ACC112 (cell line): ENCODE measurements around the gene SYNPO2.
A peak's percentile ranks its signal among the peaks of the same experiment; 100 is the strongest.

Experiments used
- H2AFZ ChIP-seq: fragments of 200-600 bp; sonication (generic); one replicate; pipeline ENCODE4 v1.6.0; 2017; ENCODE audit warnings: antibody characterized with exemption, low read length; ENCODE audit not compliant: unreplicated experiment
- H3K27ac ChIP-seq: fragments of 200-600 bp; sonication (generic); 2 replicates; pipeline ENCODE4 v1.5.1; 2014; ENCODE audit warnings: low read depth, mild to moderate bottlenecking, antibody characterized with exemption, low read length, moderate library complexity
- H3K27me3 ChIP-seq: fragments of 200-600 bp; sonication (generic); 2 replicates; pipeline ENCODE4 v1.6.1; 2014; ENCODE audit warnings: mild to moderate bottlenecking, antibody characterized with exemption, low read length, moderate library complexity, mixed read lengths; ENCODE audit not compliant: insufficient read depth
- H3K36me3 ChIP-seq: fragments of 200-600 bp; sonication (generic); 2 replicates; pipeline ENCODE4 v1.6.1; 2016; ENCODE audit warnings: mild to moderate bottlenecking, antibody characterized with exemption, low read length, moderate library complexity, mixed read lengths; ENCODE audit not compliant: insufficient read depth
- H3K4me1 ChIP-seq: fragments of 200-600 bp; sonication (generic); one replicate; pipeline ENCODE4 v1.6.1; 2016; ENCODE audit warnings: low read length, mixed read lengths; ENCODE audit not compliant: insufficient read depth, unreplicated experiment, control insufficient read depth
- H3K4me3 ChIP-seq: fragments of 200-600 bp; sonication (generic); 2 replicates; pipeline ENCODE4 v1.5.1; 2014; ENCODE audit warnings: mild to moderate bottlenecking, low read depth, low read length
- H3K79me2 ChIP-seq: fragments of 200-600 bp; sonication (generic); one replicate; pipeline ENCODE4 v1.6.0; 2016; ENCODE audit warnings: low read length; ENCODE audit not compliant: control insufficient read depth, unreplicated experiment, insufficient read depth

SYNPO2 gene

GRCh38 chr4:119030536-119030890 lies 141.9 kb downstream of the SYNPO2 start:
- H3K4me3 ChIP-seq: no peak overlapping the region
- H3K79me2 ChIP-seq: no peaks in the 10 kb centered on the region
- H3K27me3 ChIP-seq: no peaks in the 10 kb centered on the region
- no peak overlapping the region for H3K27ac ChIP-seq
- no peaks in the 10 kb centered on the region; the same call in 1 of the 2 replicates for H3K36me3 ChIP-seq
- no peak overlapping the region for H2AFZ ChIP-seq
- H3K4me1 ChIP-seq: peaks cover 22% of the 10 kb centered on the region

- H3K4me1 ChIP-seq: peaks cover 23% of the 10 kb centered on the region
Observed at GRCh38 chr4:119031218-119031617, 142.6 kb downstream of the SYNPO2 start.

GRCh38 chr4:119032921-119033685 lies 144.4 kb downstream of the SYNPO2 start:
- Histone ChIP-seq H2AFZ (no peak overlapping the region), H3K27me3 (no peaks in the 10 kb centered on the region), H3K36me3 (no peaks in the 10 kb centered on the region; the same call in 1 of the 2 replicates), H3K79me2 (no peaks in the 10 kb centered on the region), H3K4me3 (no peak overlapping the region), H3K27ac (no peak overlapping the region), H3K4me1 (peaks cover 10% of the 10 kb centered on the region)

More at GRCh38 chr4:119031218-119031617, 142.6 kb downstream of the SYNPO2 start:
- Histone ChIP-seq H3K4me3 (no peak overlapping the region), H3K27me3 (no peaks in the 10 kb centered on the region), H3K27ac (no peak overlapping the region), H3K79me2 (no peaks in the 10 kb centered on the region), H3K36me3 (no peaks in the 10 kb centered on the region; the same call in 1 of the 2 replicates), H2AFZ (no peak overlapping the region)

GRCh38 chr4:119034276-119035008 lies 145.8 kb downstream of the SYNPO2 start:
- Histone ChIP-seq H2AFZ (no peak overlapping the region), H3K4me1 (peaks cover 18% of the 10 kb centered on the region), H3K4me3 (no peak overlapping the region), H3K27ac (no peak overlapping the region), H3K27me3 (no peaks in the 10 kb centered on the region), H3K36me3 (no peaks in the 10 kb centered on the region; the same call in 1 of the 2 replicates), H3K79me2 (no peaks in the 10 kb centered on the region)

- Histone ChIP-seq H3K27ac (no peak overlapping the region), H3K4me1 (peaks cover 30% of the 10 kb centered on the region), H3K27me3 (no peaks in the 10 kb centered on the region), H3K4me3 (no peak overlapping the region), H3K36me3 (no peaks in the 10 kb centered on the region), H3K79me2 (no peaks in the 10 kb centered on the region), H2AFZ (no peak overlapping the region)
Observed at GRCh38 chr4:119035951-119036737, 147.5 kb downstream of the SYNPO2 start.

GRCh38 chr4:119037709-119038108 lies 149.1 kb downstream of the SYNPO2 start:
- no peaks in the 10 kb centered on the region for H3K36me3 ChIP-seq
- no peak overlapping the region for H3K27ac ChIP-seq
- peak overlapping the region; percentile 46 for H2AFZ ChIP-seq
- peaks cover 35% of the 10 kb centered on the region for H3K4me1 ChIP-seq
- no peaks in the 10 kb centered on the region for H3K79me2 ChIP-seq
- H3K4me3 ChIP-seq: no peak overlapping the region
- H3K27me3 ChIP-seq: no peaks in the 10 kb centered on the region

- Histone ChIP-seq H3K27ac (peak overlapping the region; percentile 26; the same call in 1 of the 2 replicates), H3K27me3 (no peaks in the 10 kb centered on the region), H3K36me3 (no peaks in the 10 kb centered on the region), H2AFZ (peak overlapping the region; percentile 46), H3K4me3 (peak overlapping the region; percentile 16; the same call in 1 of the 2 replicates), H3K4me1 (peaks cover 37% of the 10 kb centered on the region), H3K79me2 (no peaks in the 10 kb centered on the region)
Observed at GRCh38 chr4:119038116-119038841, 149.6 kb downstream of the SYNPO2 start.

GRCh38 chr4:119039160-119039559 lies 150.5 kb downstream of the SYNPO2 start:
- Histone ChIP-seq H3K4me1 (peaks cover 37% of the 10 kb centered on the region), H3K79me2 (no peaks in the 10 kb centered on the region), H2AFZ (no peak overlapping the region), H3K4me3 (no peak overlapping the region), H3K36me3 (no peaks in the 10 kb centered on the region), H3K27me3 (no peaks in the 10 kb centered on the region), H3K27ac (no peak overlapping the region)

GRCh38 chr4:119039779-119040178 lies 151.1 kb downstream of the SYNPO2 start:
- Histone ChIP-seq H3K36me3 (no peaks in the 10 kb centered on the region), H3K4me3 (no peak overlapping the region), H3K79me2 (no peaks in the 10 kb centered on the region), H3K4me1 (peaks cover 37% of the 10 kb centered on the region), H3K27ac (no peak overlapping the region), H3K27me3 (no peaks in the 10 kb centered on the region), H2AFZ (peak overlapping the region; percentile 89)

GRCh38 chr4:119040261-119040660 lies 151.6 kb downstream of the SYNPO2 start:
- peak overlapping the region; percentile 89 for H2AFZ ChIP-seq
- H3K27me3 ChIP-seq: no peaks in the 10 kb centered on the region
- H3K36me3 ChIP-seq: no peaks in the 10 kb centered on the region
- H3K27ac ChIP-seq: peak overlapping the region; percentile 47
- no peak overlapping the region for H3K4me3 ChIP-seq
- no peaks in the 10 kb centered on the region for H3K79me2 ChIP-seq
- peaks cover 37% of the 10 kb centered on the region for H3K4me1 ChIP-seq
